Measurements from ENCODE around the gene PRIMA1.

Gene PRIMA1

GRCh38 chr14:93712079-93712837 lies 76.0 kb downstream of the PRIMA1 start:
- DNase-seq (ENCODE audit: low read depth) = no peak

- DNase-seq (ENCODE audit: low read depth) = no peak
Observed at GRCh38 chr14:93709249-93709648, 79.0 kb downstream of the PRIMA1 start.

- DNase-seq (ENCODE audit: low read depth) = no peak
Observed at GRCh38 chr14:93708800-93709199, 79.5 kb downstream of the PRIMA1 start.

- no peak for DNase-seq (ENCODE audit: low read depth)
Observed at GRCh38 chr14:93708311-93708734, 80.0 kb downstream of the PRIMA1 start.

DNA sequence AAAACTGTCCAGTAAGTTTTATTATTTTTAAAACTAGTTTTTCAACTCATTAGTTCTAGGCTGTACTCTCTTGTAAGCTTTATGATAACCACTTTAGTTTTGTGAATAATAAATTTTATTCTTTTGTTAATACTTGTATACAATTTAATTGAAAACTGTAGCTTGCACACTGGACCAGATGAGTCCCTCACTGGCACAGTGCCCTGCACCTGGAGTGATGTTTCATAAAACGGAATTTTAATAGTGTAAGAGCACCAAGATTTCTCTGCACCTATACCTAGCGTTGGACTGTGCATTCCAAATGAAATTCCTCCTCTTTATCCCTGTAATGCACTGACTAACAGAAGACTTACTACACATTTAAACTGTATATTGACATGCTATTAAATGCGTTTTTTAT lies 80.8 kb downstream of the PRIMA1 start:
- DNase-seq (ENCODE audit: low read depth) = no peak

GRCh38 chr14:93706360-93706955 lies 81.8 kb downstream of the PRIMA1 start:
- DNase-seq (ENCODE audit: low read depth) = no peak

- no peak for DNase-seq (ENCODE audit: low read depth)
Observed at GRCh38 chr14:93705513-93706156, 82.7 kb downstream of the PRIMA1 start.

DNA sequence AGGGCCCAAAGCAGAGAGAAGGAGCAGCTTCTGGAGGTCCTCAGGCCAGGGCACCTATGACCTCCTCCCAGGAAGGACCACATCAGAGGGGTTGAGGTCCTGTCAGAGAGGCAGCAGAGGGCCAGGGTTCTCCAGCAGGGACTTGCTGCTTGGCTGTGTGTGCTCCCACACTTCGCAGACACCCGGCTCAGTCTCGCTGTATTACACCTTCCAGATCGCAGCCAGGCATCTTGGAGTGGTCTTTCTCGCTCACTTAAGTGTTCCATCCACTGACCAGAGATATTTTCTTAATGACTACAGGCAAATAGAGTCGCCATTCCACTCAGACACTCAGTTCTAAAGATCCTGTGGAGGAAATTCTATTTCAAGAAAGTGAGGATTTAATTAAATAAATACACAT lies 84.3 kb downstream of the PRIMA1 start:
- DNase-seq (ENCODE audit: low read depth) = no peak

DNA sequence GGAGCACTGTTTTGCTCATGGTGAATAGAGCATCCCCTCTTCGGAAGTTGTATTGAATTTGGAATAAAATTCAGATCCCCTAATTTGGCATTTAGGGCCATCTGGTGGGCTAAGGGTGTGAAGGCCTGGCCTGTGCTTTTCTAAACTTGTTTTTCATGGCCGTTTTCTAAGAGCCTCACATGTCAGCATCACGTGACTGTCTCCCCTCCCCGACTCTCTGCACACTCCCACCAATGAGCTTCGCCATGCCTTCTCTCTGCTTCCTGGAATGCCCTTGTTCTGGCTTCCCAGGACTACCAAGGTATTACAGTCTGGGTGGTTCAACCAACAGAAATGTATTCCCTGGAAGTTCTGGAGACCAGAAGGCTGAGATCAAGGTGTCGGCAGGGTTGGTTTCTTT lies 85.3 kb downstream of the PRIMA1 start:
- no peak for DNase-seq (ENCODE audit: low read depth)

DNA sequence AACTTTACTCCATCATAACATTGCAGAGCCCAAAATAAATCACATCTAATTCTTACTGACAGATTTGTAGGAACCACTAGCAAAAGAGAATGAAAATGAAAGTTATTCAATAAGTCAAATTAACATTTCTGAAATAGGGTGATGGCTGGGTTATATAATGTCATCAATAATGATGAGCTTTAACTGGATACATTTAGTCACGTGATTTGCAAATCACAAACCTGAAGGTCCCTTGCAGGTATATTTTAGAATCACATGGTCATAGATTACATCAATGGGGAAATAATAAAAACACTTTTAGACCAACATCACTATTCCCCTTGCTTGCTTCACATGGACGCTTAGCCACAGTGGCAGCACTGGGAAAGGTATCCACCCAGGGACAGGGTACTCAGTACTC lies 86.7 kb downstream of the PRIMA1 start:
- DNase-seq (ENCODE audit: low read depth) = no peak

GRCh38 chr14:93700928-93701327 lies 87.4 kb downstream of the PRIMA1 start:
- no peak for DNase-seq (ENCODE audit: low read depth)

DNA sequence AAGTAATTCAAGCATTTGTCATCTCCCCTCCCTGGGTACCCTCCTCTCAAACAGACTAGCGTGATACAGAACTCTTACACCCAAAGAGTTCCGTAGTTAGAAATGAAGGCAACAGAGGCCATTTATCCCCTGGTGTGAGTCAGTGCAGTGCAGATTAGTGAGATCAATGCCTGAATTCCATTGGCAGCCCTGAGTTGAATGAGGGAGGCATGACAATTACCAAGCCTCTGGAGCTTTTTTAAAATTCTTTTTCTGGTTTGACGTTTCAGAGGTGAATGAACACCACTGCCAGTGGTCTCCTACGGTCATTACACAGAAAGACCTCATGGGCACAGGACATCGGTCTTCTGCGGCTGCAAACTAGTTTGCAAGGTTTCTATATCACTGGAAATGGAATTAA lies 94.4 kb downstream of the PRIMA1 start:
- DNase-seq (ENCODE audit: low read depth) = no peak

GRCh38 chr14:93691042-93691780 lies 97.1 kb downstream of the PRIMA1 start:
- no peak for DNase-seq (ENCODE audit: low read depth)

- DNase-seq (ENCODE audit: low read depth) = no peak
Observed at GRCh38 chr14:93690146-93690545, 98.1 kb downstream of the PRIMA1 start.

DNA sequence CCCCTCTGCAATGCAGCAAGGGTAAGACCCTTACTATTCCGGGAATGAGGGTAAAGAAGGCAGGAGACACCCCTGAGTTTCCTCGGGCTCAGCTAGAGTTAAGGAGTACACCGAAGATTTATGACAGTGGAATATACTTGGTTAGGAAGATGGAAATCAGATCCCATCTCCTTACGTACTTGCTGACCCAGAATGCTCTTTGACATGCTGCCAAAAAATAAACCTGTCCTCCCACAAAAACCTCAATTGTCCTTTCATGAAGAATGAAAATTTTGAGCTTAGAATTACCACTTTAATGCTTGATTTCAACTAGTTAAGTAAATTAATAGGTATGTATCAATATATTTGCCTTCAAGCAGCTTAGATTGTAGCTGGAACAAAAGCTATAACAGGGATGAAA lies 99.5 kb downstream of the PRIMA1 start:
- DNase-seq (ENCODE audit: low read depth) = no peak

DNA sequence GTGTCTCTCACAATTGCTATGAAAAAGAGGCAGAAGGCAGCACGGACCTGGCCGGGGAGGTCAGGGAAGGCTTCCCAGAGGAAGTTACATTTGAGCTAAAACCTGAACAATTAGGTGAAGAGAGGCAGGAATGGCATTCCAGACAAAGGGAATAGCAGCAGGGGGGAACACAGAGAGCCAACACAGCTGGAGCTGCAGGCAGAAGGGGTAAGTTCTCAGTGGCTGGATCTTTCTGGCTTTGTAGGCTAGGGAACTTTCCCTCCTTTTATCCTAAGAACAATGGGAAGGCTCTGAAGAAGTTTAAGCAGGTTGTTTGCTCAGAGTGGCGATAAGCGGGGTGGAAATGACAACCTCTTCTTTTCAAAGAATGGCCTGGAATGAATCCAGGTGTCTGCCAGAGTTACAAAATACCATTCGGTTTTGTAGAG lies 100.0 kb downstream of the PRIMA1 start:
- no peak for DNase-seq (ENCODE audit: low read depth)

- DNase-seq (ENCODE audit: low read depth) = no peak
Observed at GRCh38 chr14:93686268-93686667, 102.0 kb downstream of the PRIMA1 start.

GRCh38 chr14:93685121-93685895 lies 103.0 kb downstream of the PRIMA1 start:
- no peak for DNase-seq (ENCODE audit: low read depth)

GRCh38 chr14:93683226-93683625 lies 105.1 kb downstream of the PRIMA1 start:
- no peak for DNase-seq (ENCODE audit: low read depth)

GRCh38 chr14:93682459-93682858 lies 105.8 kb downstream of the PRIMA1 start:
- no peak for DNase-seq (ENCODE audit: low read depth)

DNA sequence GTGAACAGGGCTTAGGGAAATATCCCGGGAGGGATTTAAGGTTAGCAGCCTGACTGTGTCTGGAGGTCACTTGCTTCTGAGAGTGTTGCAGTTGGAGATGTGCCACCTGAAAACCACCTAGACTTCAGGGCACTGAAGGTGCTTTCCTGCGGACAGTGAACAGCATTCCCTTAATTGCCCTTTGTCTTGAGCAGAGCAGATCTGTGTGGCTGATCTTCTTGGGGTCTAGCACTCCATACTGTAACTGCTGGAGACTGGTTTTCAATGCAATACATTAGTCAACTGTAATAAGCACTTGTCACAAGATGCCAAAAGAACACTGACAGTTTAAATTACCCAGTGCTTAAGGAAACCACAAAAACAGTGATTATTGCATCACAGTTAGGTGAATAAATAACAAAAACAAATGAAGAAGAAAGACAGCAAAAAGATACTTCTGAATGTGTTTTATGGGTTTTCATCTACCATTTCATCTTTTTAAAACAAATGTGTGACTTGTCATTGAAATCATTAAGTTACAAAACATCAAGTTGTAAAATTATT lies 111.8 kb downstream of the PRIMA1 start:
- no peak for DNase-seq (ENCODE audit: low read depth)

GRCh38 chr14:93675651-93676050 lies 112.6 kb downstream of the PRIMA1 start:
- DNase-seq (ENCODE audit: low read depth) = no peak

Measured in stimulated activated CD8-positive, alpha-beta memory T cell treated with anti-CD3 and anti-CD28 coated beads, Interleukin-12 subunit alpha, Interleukin-12 subunit beta, amount 100 ng/mL, for 1 hour (primary cell).